Mucosa of gallbladder (tissue), 1 donor: ENCODE data around the gene ABCA4. TPM values are rescaled to one million over a fixed set of nuclear protein-coding genes. Genes with fewer than 3 reads are reported as not detected.
A peak's percentile ranks its signal among the peaks of the same experiment; 100 is the strongest.
"Not testable (repeated sequence)": the region's sequence is repeated elsewhere in the genome, so short reads cannot be mapped to it uniquely, and the experiment has no call there.

Experiments used
- DNase-seq: peaks from one replicate; pipeline ENCODE4 v3.0.0-alpha.2; 2020; ENCODE audit warnings: low spot score
- total RNA-seq: library from RNA; stranded (reverse); gene quantifications from one replicate; pipeline ENCODE4 v1.2.1, GENCODE V29; 2021
- donor health status: DM: no; HTN: no; CAD: no.

The ABCA4 gene
- total RNA-seq, 1 donor from 2014 or later, result 0.26 TPM

GRCh38 chr1:93979040-93979717 is 141.8 kb downstream of the ABCA4 start:
- no peak for DNase-seq

- no peak for DNase-seq
Measured at GRCh38 chr1:93977598-93977945, 143.4 kb downstream of the ABCA4 start.

- no peak for DNase-seq
Measured at GRCh38 chr1:93976711-93977597, 144.0 kb downstream of the ABCA4 start.

GRCh38 chr1:93976291-93976690 is 144.7 kb downstream of the ABCA4 start:
- no peak for DNase-seq

GRCh38 chr1:93972341-93972740 is 148.6 kb downstream of the ABCA4 start:
- DNase-seq, result no peak

GRCh38 chr1:93969887-93970286 is 151.1 kb downstream of the ABCA4 start:
- DNase-seq, result no peak

GRCh38 chr1:93969371-93969770 is 151.6 kb downstream of the ABCA4 start:
- no peak for DNase-seq

- DNase-seq, result no peak
Measured at GRCh38 chr1:93967306-93967705, 153.6 kb downstream of the ABCA4 start.

- no peak for DNase-seq
Measured at GRCh38 chr1:93965888-93966287, 155.1 kb downstream of the ABCA4 start.

GRCh38 chr1:93965256-93965655 is 155.7 kb downstream of the ABCA4 start:
- DNase-seq, result no peak

- no peak for DNase-seq
Measured at GRCh38 chr1:93964777-93965200, 156.2 kb downstream of the ABCA4 start.

- DNase-seq, result no peak
Measured at GRCh38 chr1:93964096-93964776, 156.7 kb downstream of the ABCA4 start.

GRCh38 chr1:93963585-93963984 is 157.4 kb downstream of the ABCA4 start:
- DNase-seq, result peak; percentile 52

GRCh38 chr1:93961906-93962305 is 159.0 kb downstream of the ABCA4 start:
- no peak for DNase-seq

GRCh38 chr1:93961443-93961842 is 159.5 kb downstream of the ABCA4 start:
- no peak for DNase-seq

GRCh38 chr1:93960641-93961147 is 160.3 kb downstream of the ABCA4 start:
- no peak for DNase-seq

- no peak for DNase-seq
Measured at GRCh38 chr1:93959413-93959812, 161.5 kb downstream of the ABCA4 start.

- DNase-seq, result no peak
Measured at GRCh38 chr1:93958726-93959100, 162.2 kb downstream of the ABCA4 start.

- DNase-seq, result no peak
Measured at GRCh38 chr1:93958032-93958725, 162.8 kb downstream of the ABCA4 start.

GRCh38 chr1:93955765-93956164 is 165.2 kb downstream of the ABCA4 start:
- DNase-seq, result no peak

GRCh38 chr1:93947002-93947686 is 173.8 kb downstream of the ABCA4 start:
- not testable (repeated sequence) for DNase-seq
